ENCODE data around the gene PGAP3. TPM values are rescaled to one million over a fixed set of nuclear protein-coding genes. Genes with fewer than 3 reads are reported as not detected.
"Not testable (repeated sequence)": the region's sequence is repeated elsewhere in the genome, so short reads cannot be mapped to it uniquely, and the experiment has no call there.

PGAP3 gene
- total RNA-seq, 1 experiment from 2014 or later: 29.0 TPM

DNA sequence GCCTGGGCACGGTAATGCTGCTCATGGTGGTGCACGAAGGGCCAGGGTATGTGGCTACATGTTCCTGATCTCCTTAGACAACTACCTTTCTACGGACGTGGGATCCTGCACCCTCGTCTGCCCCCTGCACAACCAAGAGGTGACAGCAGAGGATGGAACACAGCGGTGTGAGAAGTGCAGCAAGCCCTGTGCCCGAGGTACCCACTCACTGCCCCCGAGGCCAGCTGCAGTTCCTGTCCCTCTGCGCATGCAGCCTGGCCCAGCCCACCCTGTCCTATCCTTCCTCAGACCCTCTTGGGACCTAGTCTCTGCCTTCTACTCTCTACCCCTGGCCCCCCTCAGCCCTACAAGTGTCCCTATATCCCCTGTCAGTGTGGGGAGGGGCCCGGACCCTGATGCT, 24.0 kb upstream of the PGAP3 start:
- H3K79me2 ChIP-seq (ENCODE audit: insufficient read depth, low read length): peaks cover 4% of the 10 kb centered on the region; the same call in 1 of the 2 replicates
- H4K91ac ChIP-seq (ENCODE audit: insufficient read length, low read depth, low read length): no peak overlapping the region
- Mint-ChIP-seq H3K27me3 (ENCODE audit: low read depth) (no peaks in the 10 kb centered on the region; the same call in 1 of the 2 replicates), H3K9me3 (no peaks in the 10 kb centered on the region), H3K36me3 (ENCODE audit: insufficient read depth in 1 of 3, low read depth in 3 of 3) (peaks cover 73 to 95% (median 87%) of the 10 kb centered on the region in 3 experiments; a peak in 6 of 7 replicates), H3K4me3 (no peak overlapping the region), H3K4me1 (no peaks in the 10 kb centered on the region), H3K27ac (no peak overlapping the region; a peak in 1 of 7 replicates)
- H3K9me3 ChIP-seq (ENCODE audit: control insufficient read depth, low read depth, low read length): no peaks in the 10 kb centered on the region
- H3K23ac ChIP-seq (ENCODE audit: insufficient read length, low read depth, low read length): no peak overlapping the region
- no peak overlapping the region for H2BK5ac ChIP-seq (ENCODE audit: insufficient read length, low read length)
- no peaks in the 10 kb centered on the region for H3K27me3 ChIP-seq (ENCODE audit: insufficient read depth, low read length)
- no peak overlapping the region for H3K27ac ChIP-seq (ENCODE audit: insufficient read length, low read depth, low read length)
- no peak overlapping the region for H3K18ac ChIP-seq (ENCODE audit: insufficient read length, low read depth, low read length)
- H2BK20ac ChIP-seq (ENCODE audit: low read depth, low read length, poor library complexity, severe bottlenecking): no peak overlapping the region
- TF ChIP-seq CTCF (conservative IDR thresholded peaks at IDR 0.05): no peak
- no peak overlapping the region for H3K9ac ChIP-seq (ENCODE audit: extremely low read depth, insufficient read length, low read length)
- H2AK5ac ChIP-seq (ENCODE audit: insufficient read length, low read length): no peak overlapping the region
- no peaks in the 10 kb centered on the region for H4K20me1 ChIP-seq (ENCODE audit: control insufficient read depth, insufficient read depth, insufficient read length)
- no peak overlapping the region for H3K4ac ChIP-seq (ENCODE audit: low read depth, low read length)
- no peak overlapping the region for H4K8ac ChIP-seq (replicated peaks; ENCODE audit: insufficient read length, low read depth, low read length)
- H2AFZ ChIP-seq (ENCODE audit: low read length): no peak overlapping the region
- no peak overlapping the region for H2BK12ac ChIP-seq (ENCODE audit: insufficient read length, low read depth, low read length)
- H2BK120ac ChIP-seq (ENCODE audit: low read depth, low read length, poor library complexity, severe bottlenecking): no peak overlapping the region
- no peaks in the 10 kb centered on the region for H3K79me1 ChIP-seq (ENCODE audit: insufficient read depth, low read depth, low read length, poor library complexity, severe bottlenecking)
- no peaks in the 10 kb centered on the region for H3K4me1 ChIP-seq (ENCODE audit: insufficient read depth, low read length)
- no peak overlapping the region for H2BK15ac ChIP-seq (ENCODE audit: low read depth, low read length)
- no CpG with 5 or more reads among the region's 10 CpGs for WGBS (ENCODE audit: extremely low coverage, insufficient read length, low lambda C conversion rate)
- no peaks in the 10 kb centered on the region for H3K23me2 ChIP-seq (ENCODE audit: insufficient read length, low read depth, low read length, poor library complexity, severe bottlenecking)
- H3K56ac ChIP-seq (ENCODE audit: insufficient read length, low read depth, low read length): no peak overlapping the region
- H3K4me2 ChIP-seq (ENCODE audit: insufficient read depth, insufficient read length, low read length): no peak overlapping the region
- H3K14ac ChIP-seq (ENCODE audit: insufficient read depth, low read length): no peak overlapping the region
- DNase-seq: no peak
- no peak overlapping the region for H3T11ph ChIP-seq (ENCODE audit: low read length)
- H4K5ac ChIP-seq (ENCODE audit: insufficient read length, low read depth, low read length): no peak overlapping the region

- H3K79me2 ChIP-seq (ENCODE audit: insufficient read depth, low read length); H3K4me3 Mint-ChIP-seq; H3K56ac ChIP-seq (ENCODE audit: insufficient read length, low read depth, low read length): not testable (repeated sequence)
Measured at GRCh38 chr17:39711071-39711470, 23.2 kb upstream of the PGAP3 start.

More at GRCh38 chr17:39711071-39711470, 23.2 kb upstream of the PGAP3 start:
- not testable (repeated sequence) for H3K9me3 Mint-ChIP-seq; H3K23ac ChIP-seq (ENCODE audit: insufficient read length, low read depth, low read length); H4K5ac ChIP-seq (ENCODE audit: insufficient read length, low read depth, low read length); H3T11ph ChIP-seq (ENCODE audit: low read length); H3K79me1 ChIP-seq (ENCODE audit: insufficient read depth, low read depth, low read length, poor library complexity, severe bottlenecking); H3K14ac ChIP-seq (ENCODE audit: insufficient read depth, low read length); H3K27ac Mint-ChIP-seq; H2AK5ac ChIP-seq (ENCODE audit: insufficient read length, low read length); H3K4me1 Mint-ChIP-seq; H3K18ac ChIP-seq (ENCODE audit: insufficient read length, low read depth, low read length); H2BK120ac ChIP-seq (ENCODE audit: low read depth, low read length, poor library complexity, severe bottlenecking); H2BK20ac ChIP-seq (ENCODE audit: low read depth, low read length, poor library complexity, severe bottlenecking); H3K27me3 ChIP-seq (ENCODE audit: insufficient read depth, low read length); H3K9ac ChIP-seq (ENCODE audit: extremely low read depth, insufficient read length, low read length); H2BK12ac ChIP-seq (ENCODE audit: insufficient read length, low read depth, low read length); H3K27ac ChIP-seq (ENCODE audit: insufficient read length, low read depth, low read length); H3K4me1 ChIP-seq (ENCODE audit: insufficient read depth, low read length); H3K9me3 ChIP-seq (ENCODE audit: control insufficient read depth, low read depth, low read length); H4K91ac ChIP-seq (ENCODE audit: insufficient read length, low read depth, low read length); H3K4ac ChIP-seq (ENCODE audit: low read depth, low read length); H2AFZ ChIP-seq (ENCODE audit: low read length); DNase-seq; H3K23me2 ChIP-seq (ENCODE audit: insufficient read length, low read depth, low read length, poor library complexity, severe bottlenecking); H2BK15ac ChIP-seq (ENCODE audit: low read depth, low read length); H4K20me1 ChIP-seq (ENCODE audit: control insufficient read depth, insufficient read depth, insufficient read length); H4K8ac ChIP-seq (replicated peaks; ENCODE audit: insufficient read length, low read depth, low read length); H2BK5ac ChIP-seq (ENCODE audit: insufficient read length, low read length); H3K27me3 Mint-ChIP-seq (ENCODE audit: low read depth); H3K4me2 ChIP-seq (ENCODE audit: insufficient read depth, insufficient read length, low read length)
- no CpG with 5 or more reads among the region's 11 CpGs for WGBS (ENCODE audit: extremely low coverage, insufficient read length, low lambda C conversion rate)
- H3K36me3 Mint-ChIP-seq (ENCODE audit: insufficient read depth in 1 of 3, low read depth in 3 of 3): peaks cover 73 to 90% (median 83%) of the 10 kb centered on the region in 3 experiments; a peak in 6 of 7 replicates
